CD4-positive, alpha-beta T cell treated with Interleukin-17A for 1 hour (primary cell): ENCODE measurements around the gene TLL2.

Experiments
- DNase-seq: peaks from one replicate; pipeline ENCODE4 v3.0.0-alpha.2; 2020

Gene TLL2

GRCh38 chr10:96346295-96346694 is 167.4 kb downstream of the TLL2 start:
- no peak for DNase-seq

DNA sequence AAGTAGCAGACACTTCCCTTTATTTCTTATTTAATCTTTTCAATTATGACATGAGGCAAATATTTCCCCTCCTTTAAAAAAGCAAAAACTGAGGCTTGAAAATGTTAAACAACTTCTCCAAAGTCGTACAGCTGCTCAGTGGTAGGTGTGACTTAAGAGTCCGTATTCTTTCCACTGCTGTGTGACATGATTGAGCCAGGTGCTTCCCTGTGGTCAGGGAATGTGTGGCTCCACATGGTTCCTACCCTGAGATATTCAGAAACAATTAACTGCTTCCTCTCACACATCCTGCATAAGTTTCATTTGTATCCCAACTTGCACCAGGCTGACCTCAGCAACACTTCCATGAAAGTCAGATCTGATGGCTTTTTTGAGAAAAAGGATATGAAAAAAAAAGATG is 168.5 kb downstream of the TLL2 start:
- DNase-seq, result no peak

GRCh38 chr10:96344178-96344577 is 169.5 kb downstream of the TLL2 start:
- no peak for DNase-seq

- DNase-seq, result no peak
These were observed 171.3 kb downstream of the TLL2 start for GRCh38 chr10:96342402-96342801.

GRCh38 chr10:96341219-96342182 is 172.2 kb downstream of the TLL2 start:
- DNase-seq, result no peak

DNA sequence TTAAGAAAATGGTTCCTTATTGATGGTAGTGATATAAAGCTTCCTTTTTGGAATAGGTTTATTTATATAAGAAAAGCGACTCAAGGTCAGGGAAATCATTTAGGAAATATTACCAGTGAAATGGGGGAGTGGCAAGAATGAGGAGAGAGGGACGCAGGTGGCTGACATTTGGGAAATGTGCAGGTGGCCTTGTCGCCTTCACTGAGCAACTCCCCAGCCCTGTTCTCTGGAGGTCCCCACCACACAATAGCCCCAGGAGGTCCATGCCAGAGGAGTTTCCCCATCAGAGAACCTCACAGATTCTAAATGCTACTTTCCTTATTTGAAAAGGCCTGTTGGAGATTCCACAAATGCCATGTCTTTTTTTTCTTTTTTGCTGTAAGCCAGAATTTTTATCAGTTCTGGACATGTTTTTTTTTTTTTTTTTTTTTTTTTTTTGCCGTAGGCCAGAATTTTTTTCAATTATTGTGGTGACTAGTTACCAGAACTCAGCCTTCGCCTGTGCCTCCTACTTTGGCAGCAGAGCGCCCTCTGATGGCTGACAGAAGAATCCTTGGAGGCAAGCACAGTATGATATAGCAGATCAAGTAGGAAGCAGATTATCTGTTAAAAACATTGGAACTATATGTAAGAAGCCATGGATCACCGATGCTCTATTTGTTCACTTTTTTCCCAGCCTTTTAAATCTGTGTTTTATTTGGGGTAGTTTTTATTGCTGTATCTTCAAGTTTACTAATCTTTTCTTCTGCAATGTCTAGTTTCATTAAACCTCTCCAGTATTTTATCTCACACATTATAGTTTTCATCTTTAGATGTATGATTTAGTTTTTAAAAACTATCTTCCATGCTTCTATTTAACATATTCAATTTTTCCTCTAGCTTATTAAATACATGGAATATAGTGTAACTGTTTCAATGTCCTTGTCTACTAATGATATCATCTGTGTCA is 173.5 kb downstream of the TLL2 start:
- DNase-seq, result peak; percentile 49

DNA sequence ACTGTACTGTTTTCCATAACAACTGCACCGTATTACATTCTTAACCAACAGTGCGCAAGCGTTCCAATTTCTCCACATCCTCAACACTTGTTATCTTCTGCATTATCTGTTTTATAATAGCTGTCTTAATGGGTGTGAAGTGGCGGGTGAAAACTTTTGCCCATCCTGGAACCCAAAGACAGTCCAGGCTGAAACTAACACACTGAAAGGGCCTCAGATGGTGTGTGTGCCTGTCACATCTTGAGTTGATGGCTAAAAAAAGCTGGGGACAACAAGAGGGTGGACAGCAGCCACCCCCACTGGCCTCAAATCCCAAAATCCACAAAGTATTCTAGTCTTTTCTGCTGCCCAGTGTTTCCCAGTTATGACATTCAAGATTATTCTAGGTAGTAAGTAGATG is 174.3 kb downstream of the TLL2 start:
- DNase-seq, result no peak

- no peak for DNase-seq
These were observed 175.3 kb downstream of the TLL2 start for GRCh38 chr10:96338279-96338925.

- DNase-seq, result no peak
These were observed 176.6 kb downstream of the TLL2 start for GRCh38 chr10:96337106-96337505.

- peak; percentile 23 for DNase-seq
These were observed 178.9 kb downstream of the TLL2 start for GRCh38 chr10:96334616-96335526.

DNA sequence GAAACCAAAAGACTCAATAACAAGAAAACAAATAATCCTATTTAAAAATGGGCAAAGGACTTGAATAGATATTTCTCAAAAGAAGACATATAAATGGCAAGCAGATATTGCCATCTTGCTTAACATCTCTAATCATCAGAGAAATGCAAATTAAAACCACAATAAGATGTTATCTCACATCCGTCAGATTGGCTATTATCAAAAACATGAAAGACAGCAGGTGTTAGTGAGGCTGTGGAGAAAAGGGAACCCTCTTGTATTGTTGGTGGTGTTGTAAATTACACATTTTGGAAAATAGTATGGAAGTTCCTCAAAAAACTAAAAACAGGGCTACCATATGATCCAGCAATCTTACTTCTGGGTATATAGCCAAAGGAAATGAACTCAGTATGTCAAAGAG is 180.6 kb downstream of the TLL2 start:
- peak; percentile 29 for DNase-seq

GRCh38 chr10:96327462-96327861 is 186.3 kb downstream of the TLL2 start:
- DNase-seq, result no peak

GRCh38 chr10:96325719-96326373 is 187.9 kb downstream of the TLL2 start:
- no peak for DNase-seq

- DNase-seq, result no peak
These were observed 189.3 kb downstream of the TLL2 start for GRCh38 chr10:96324447-96324846.

DNA sequence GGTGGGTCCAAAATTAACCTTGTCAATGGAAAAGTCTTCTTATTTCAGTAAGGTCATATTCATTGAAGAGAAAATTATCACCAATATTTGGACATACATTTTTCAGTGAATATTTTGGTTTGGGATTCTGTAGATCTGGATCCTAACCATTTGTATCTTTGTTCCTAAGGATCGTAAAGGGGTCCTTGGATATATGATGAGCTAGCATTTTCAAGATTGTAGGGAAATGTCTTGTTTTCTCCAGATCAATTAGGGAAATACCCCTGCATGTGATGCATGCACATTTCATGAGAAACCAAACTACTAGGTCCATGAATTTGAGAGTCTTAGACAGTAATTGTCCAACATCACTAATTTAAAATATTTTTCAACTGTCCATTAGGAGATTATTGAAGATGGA is 191.5 kb downstream of the TLL2 start:
- DNase-seq, result no peak

DNA sequence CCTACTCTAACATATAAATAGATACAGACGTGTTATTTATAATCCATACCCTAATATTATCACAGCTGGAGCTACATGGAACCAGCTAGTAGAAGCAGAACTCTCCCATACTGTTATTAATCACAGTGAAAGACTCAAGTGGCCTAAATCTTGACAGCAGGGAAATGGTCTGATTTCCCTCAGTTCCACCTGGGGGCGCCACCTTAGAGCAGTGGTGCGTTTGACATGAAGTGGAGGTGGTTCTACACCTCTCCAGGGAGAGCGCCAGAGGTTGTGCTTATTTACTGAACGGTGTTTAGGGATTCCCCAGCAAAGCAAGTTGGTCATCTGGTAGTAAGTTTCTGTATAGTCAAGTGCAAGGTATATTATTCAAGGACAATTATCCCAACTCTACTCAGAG is 191.9 kb downstream of the TLL2 start:
- DNase-seq, result no peak

DNA sequence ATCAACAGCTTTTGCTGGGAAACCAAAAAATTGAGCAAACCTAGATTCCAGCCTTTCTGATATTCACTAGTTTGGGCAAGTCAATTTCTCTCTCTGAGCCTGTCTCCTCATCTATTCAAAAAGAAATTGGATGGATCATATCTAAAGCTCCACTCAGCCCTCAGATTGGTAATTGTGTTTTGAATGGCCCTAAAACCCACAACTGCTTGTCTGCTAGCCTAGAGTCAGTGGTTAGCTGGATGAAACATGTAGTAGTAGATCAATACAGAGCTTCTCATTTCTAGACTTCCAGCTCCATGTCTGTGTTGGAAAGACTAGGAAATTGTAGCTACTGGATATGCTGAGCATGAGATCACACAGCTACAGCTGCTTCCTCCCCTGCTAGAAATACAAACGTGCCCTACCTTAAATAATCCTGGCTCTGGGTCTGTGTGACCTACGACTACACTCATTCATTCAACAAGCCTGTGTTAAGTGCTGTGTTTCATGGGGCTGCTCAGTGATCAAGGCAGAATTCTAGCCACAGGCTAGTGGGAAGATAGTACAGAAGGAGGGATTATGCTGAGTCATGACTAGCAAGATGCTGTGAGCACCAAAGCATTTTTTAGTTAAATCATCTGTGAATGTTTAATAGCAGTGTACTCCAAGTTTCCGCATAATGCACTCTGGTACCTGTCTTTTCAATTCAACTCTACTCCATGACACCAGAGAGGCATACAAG is 193.8 kb downstream of the TLL2 start:
- DNase-seq, result no peak

- DNase-seq, result no peak
These were observed 196.5 kb downstream of the TLL2 start for GRCh38 chr10:96317067-96317833.
